HFFc6 (cell line): ENCODE data around the gene FBF1. TPM values are rescaled to one million over a fixed set of nuclear protein-coding genes. Genes with fewer than 3 reads are reported as not detected.

ENCODE experiments used
- DNase-seq: peaks from one replicate; pipeline ENCODE4 v3.0.0-alpha.2; 2018
- H3K27ac Mint-ChIP-seq: 2 replicates; pipeline ENCODE4 v1.8.0; 2020; ENCODE audit warnings: mild to moderate bottlenecking, mixed read lengths
- H3K27me3 Mint-ChIP-seq: 2 replicates; pipeline ENCODE4 v1.8.0; 2021; ENCODE audit warnings: mild to moderate bottlenecking, moderate library complexity, mixed read lengths; ENCODE audit not compliant: insufficient read depth
- H3K36me3 Mint-ChIP-seq: 2 replicates; pipeline ENCODE4 v1.8.0; 2021; ENCODE audit warnings: low read depth, mixed read lengths
- H3K4me1 Mint-ChIP-seq: 2 replicates; pipeline ENCODE4 v1.8.0; 2020; ENCODE audit warnings: low read depth, mixed read lengths
- H3K4me3 Mint-ChIP-seq: 2 replicates; pipeline ENCODE4 v1.8.0; 2020; ENCODE audit warnings: mild to moderate bottlenecking, moderate library complexity, mixed read lengths
- H3K9me3 Mint-ChIP-seq: 2 replicates; pipeline ENCODE4 v1.8.0; 2020; ENCODE audit warnings: mild to moderate bottlenecking, mixed read lengths
- CTCF ChIP-seq: fragments of 200-600 bp; sonication (generic); IDR thresholded peaks from 2 replicates; pipeline ENCODE4 v1.5.0; 2021; ENCODE audit warnings: antibody characterized with exemption, mild to moderate bottlenecking
- total RNA-seq, 6 experiments: library from RNA; stranded (reverse); fragmentation: NEBNext Ultra II Directional; extraction: Animal tissue kit (Norgen Biotek cat#: 25700); gene quantifications; 2 replicates in 1 of 6; 3 replicates in 5 of 6; pipeline ENCODE4 v1.2.3, GENCODE V29; 2021

FBF1 gene
- total RNA-seq, 6 experiments from 2014 or later: 5.6 to 10.1 (median 6.3) TPM

GRCh38 chr17:75917917-75918445 is 22.9 kb downstream of the FBF1 start:
- no peak for TF ChIP-seq CTCF
- Mint-ChIP-seq H3K4me3 (no peak overlapping the region), H3K9me3 (no peaks in the 10 kb centered on the region), H3K27ac (no peak overlapping the region), H3K27me3 (peaks cover 1% of the 10 kb centered on the region), H3K4me1 (no peaks in the 10 kb centered on the region), H3K36me3 (0 out of 2 replicates have a peak, but pooled peaks cover 4% of the 10 kb centered on the region)
- DNase-seq: no peak

GRCh38 chr17:75917141-75917916 is 23.5 kb downstream of the FBF1 start:
- Mint-ChIP-seq H3K9me3 (no peaks in the 10 kb centered on the region), H3K27ac (no peak overlapping the region)
- DNase-seq: no peak

GRCh38 chr17:75915268-75915667 is 25.6 kb downstream of the FBF1 start:
- no peak for DNase-seq
- peaks cover 1% of the 10 kb centered on the region for H3K27me3 Mint-ChIP-seq
- H3K4me3 Mint-ChIP-seq: no peak overlapping the region

More at GRCh38 chr17:75917141-75917916, 23.5 kb downstream of the FBF1 start:
- Mint-ChIP-seq H3K36me3 (0 out of 2 replicates have a peak, but pooled peaks cover 4% of the 10 kb centered on the region), H3K27me3 (peaks cover 1% of the 10 kb centered on the region), H3K4me3 (no peak overlapping the region), H3K4me1 (no peaks in the 10 kb centered on the region)
- TF ChIP-seq CTCF: no peak

GRCh38 chr17:75914643-75915267 is 26.1 kb downstream of the FBF1 start:
- Mint-ChIP-seq H3K9me3 (no peaks in the 10 kb centered on the region), H3K4me1 (0 out of 2 replicates have a peak, but pooled peaks cover 4% of the 10 kb centered on the region), H3K4me3 (no peak overlapping the region), H3K27ac (no peak overlapping the region), H3K36me3 (0 out of 2 replicates have a peak, but pooled peaks cover 4% of the 10 kb centered on the region), H3K27me3 (peaks cover 1% of the 10 kb centered on the region)
- no peak for TF ChIP-seq CTCF
- DNase-seq: no peak

More at GRCh38 chr17:75915268-75915667, 25.6 kb downstream of the FBF1 start:
- no peaks in the 10 kb centered on the region for H3K4me1 Mint-ChIP-seq
- H3K9me3 Mint-ChIP-seq: no peaks in the 10 kb centered on the region
- 0 out of 2 replicates have a peak, but pooled peaks cover 4% of the 10 kb centered on the region for H3K36me3 Mint-ChIP-seq
- no peak for TF ChIP-seq CTCF
- H3K27ac Mint-ChIP-seq: no peak overlapping the region

- no peak for DNase-seq
- Mint-ChIP-seq H3K4me1 (0 out of 2 replicates have a peak, but pooled peaks cover 5% of the 10 kb centered on the region), H3K9me3 (no peaks in the 10 kb centered on the region), H3K4me3 (no peak overlapping the region), H3K27me3 (peaks cover 1% of the 10 kb centered on the region), H3K27ac (no peak overlapping the region), H3K36me3 (0 out of 2 replicates have a peak, but pooled peaks cover 4% of the 10 kb centered on the region)
- TF ChIP-seq CTCF: no peak
Observed at GRCh38 chr17:75913537-75914210, 27.2 kb downstream of the FBF1 start.
